Left lung (tissue), 10 donors: ENCODE measurements around the gene CAMTA2. TPM values are rescaled to one million over a fixed set of nuclear protein-coding genes. Genes with fewer than 3 reads are reported as not detected.

Experiments used
- ATAC-seq: fragments of 200-7000 bp; cut with Tn5 transposase; one replicate; pipeline ENCODE4 v1.9.1; 2020; ENCODE audit warnings: moderate library complexity
- DNase-seq, 4 donors: peaks; one replicate each; pipeline ENCODE4 v3.0.0-alpha.2; 2013 to 2020
- H3K27ac ChIP-seq, 2 donors: fragments of 200-600 bp; sonication (generic) in 1 of 2; one replicate each; pipeline versions ENCODE4 v1.5.0 to v1.8.0; 2020 to 2021
- H3K27me3 ChIP-seq, 2 donors: fragments of 200-600 bp; sonication (generic) in 1 of 2; one replicate each; pipeline versions ENCODE4 v1.5.0 to v1.8.0; 2020 to 2021
- H3K36me3 ChIP-seq, 2 donors: fragments of 200-600 bp; sonication (generic) in 1 of 2; one replicate each; pipeline versions ENCODE4 v1.5.0 to v1.8.0; 2020 to 2021
- H3K4me1 ChIP-seq, 2 donors: fragments of 200-600 bp; one replicate each; pipeline ENCODE4 v1.8.0; 2021
- H3K4me3 ChIP-seq, 2 donors: fragments of 200-600 bp; sonication (generic) in 1 of 2; one replicate each; pipeline versions ENCODE4 v1.5.0 to v1.8.0; 2020 to 2021; ENCODE audit warnings: mild to moderate bottlenecking in 1 of 2
- H3K9me3 ChIP-seq, 2 donors: fragments of 200-600 bp; sonication (generic) in 1 of 2; one replicate each; pipeline versions ENCODE4 v1.5.0 to v1.8.0; 2020 to 2021
- CTCF ChIP-seq, 2 donors: fragments of 200-600 bp; sonication (generic) in 1 of 2; IDR thresholded peaks; one replicate each; pipeline versions ENCODE4 v1.5.0 to v1.8.0; 2021; ENCODE audit warnings: antibody characterized with exemption in 2 of 2
- intact Hi-C, 2 donors: fragments of 100-400 bp; cut with DNase I; formaldehyde crosslinking; loops; one replicate each; pipeline versions ENCODE4 v1.11.2 to v1.14.2; 2022
- polyA plus RNA-seq, 6 donors: library from polyadenylated mRNA; unstranded; fragments of 120-200 nt; gene quantifications; one replicate each; pipeline ENCODE4 v1.2.1, GENCODE V29; 2013; ENCODE audit not compliant: insufficient read length in 6 of 6
- total RNA-seq, 2 donors: library from RNA; stranded (reverse); fragmentation: NEBNext Ultra II Directional; extraction: Animal tissue kit (Norgen Biotek cat#: 25700); gene quantifications; one replicate each; pipeline ENCODE4 v1.2.1, GENCODE V29; 2021
- donor health status: DM: no; HTN: yes; CAD: no.
- donor health status: DM: no; HTN: no; CAD: no.

Gene CAMTA2
- total and polyA plus RNA-seq, 8 donors: 28.6 to 64.9 (median 34.6) TPM

GRCh38 chr17:4948931-4949320, 38.5 kb downstream of the CAMTA2 start:
- Histone ChIP-seq H3K36me3 (peaks cover 0 to 35% of the 10 kb centered on the region in 2 donors), H3K27ac (peak overlapping the region; percentile 99 to 100), H3K4me1 (peaks cover 21 to 52% of the 10 kb centered on the region in 2 donors), H3K27me3 (no peaks in the 10 kb centered on the region), H3K4me3 (peak overlapping the region; percentile 87 to 100), H3K9me3 (no peaks in the 10 kb centered on the region)
- intact Hi-C loops: no loop called here
- ATAC-seq (peak; percentile 77), DNase-seq (peak in 3 of 4 donors; percentile 89 to 96 (median 94))
- no peak for TF ChIP-seq CTCF (IDR thresholded peaks at IDR 0.05)

GRCh38 chr17:4948166-4948930, 39.1 kb downstream of the CAMTA2 start, which contains the start of gene PFN1:
PFN1 (minus strand) TSS chr17:4948530; CDS start chr17:4948394, 136 bp downstream.
- Histone ChIP-seq H3K4me1 (peaks cover 21 to 57% of the 10 kb centered on the region in 2 donors), H3K4me3 (peak within 1 kb of the TSS; percentile 87 to 100), H3K27me3 (no peaks in the 10 kb centered on the region), H3K27ac (peak within 1 kb of the TSS; percentile 99 to 100), H3K9me3 (no peaks in the 10 kb centered on the region), H3K36me3 (peaks cover 0 to 40% of the 10 kb centered on the region in 2 donors)
- TF ChIP-seq CTCF (IDR thresholded peaks at IDR 0.05): no peak
- intact Hi-C loops: no loop called here
- peak; percentile 79 for ATAC-seq
- DNase-seq: peak; percentile 93 to 94 (median 94)

- no peak for TF ChIP-seq CTCF (IDR thresholded peaks at IDR 0.05)
- intact Hi-C loops: no loop called here
- ATAC-seq: peak; percentile 35
- Histone ChIP-seq H3K4me3 (peak overlapping the region; percentile 87 to 100), H3K36me3 (peaks cover 0 to 48% of the 10 kb centered on the region in 2 donors), H3K9me3 (no peaks in the 10 kb centered on the region), H3K4me1 (peaks cover 21 to 65% of the 10 kb centered on the region in 2 donors), H3K27ac (peak overlapping the region; percentile 99 to 100), H3K27me3 (no peaks in the 10 kb centered on the region)
- DNase-seq: peak; percentile 49 to 93 (median 67)
These were observed 39.9 kb downstream of the CAMTA2 start for GRCh38 chr17:4947411-4948165.

GRCh38 chr17:4947010-4947410, 40.5 kb downstream of the CAMTA2 start:
- TF ChIP-seq CTCF (IDR thresholded peaks at IDR 0.05): no peak
- Histone ChIP-seq H3K9me3 (no peaks in the 10 kb centered on the region), H3K4me3 (peak overlapping the region; percentile 87 to 100), H3K4me1 (peaks cover 21 to 71% of the 10 kb centered on the region in 2 donors), H3K36me3 (peaks cover 0 to 53% of the 10 kb centered on the region in 2 donors), H3K27ac (peak overlapping the region; percentile 99 to 100), H3K27me3 (no peaks in the 10 kb centered on the region)
- no peak for ATAC-seq
- intact Hi-C loops: no loop called here
- DNase-seq: peak in 1 of 4 donors; percentile 61
